ENCODE measurements around the gene IL17RE. TPM values are rescaled to one million over a fixed set of nuclear protein-coding genes. Genes with fewer than 3 reads are reported as not detected.

The IL17RE gene
- polyA plus RNA-seq, 1 donor from 2014 or later, result 0.52 TPM

DNA sequence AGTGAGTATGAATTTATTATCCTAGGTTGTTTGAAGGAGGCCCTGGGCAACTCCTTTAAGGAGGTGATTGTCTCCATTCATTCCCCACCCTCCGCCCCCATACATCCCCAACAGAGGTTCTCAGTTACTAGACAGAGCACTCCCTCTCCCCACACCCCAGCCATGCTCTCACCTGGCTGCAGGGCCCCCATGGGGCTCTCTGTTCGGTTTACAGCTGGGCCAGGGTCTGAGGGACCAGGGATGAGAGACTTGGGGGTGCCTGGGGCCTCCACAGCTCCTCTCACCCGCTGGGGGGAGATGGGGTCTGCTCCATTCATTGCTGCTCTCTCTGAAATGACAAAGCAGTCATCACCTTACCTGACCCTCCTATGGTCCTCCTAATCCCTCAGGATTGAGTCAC is 45.9 kb downstream of the IL17RE start:
- Histone ChIP-seq H3K4me3 (ENCODE audit: low read length) (no peak overlapping the region), H3K36me3 (ENCODE audit: insufficient read depth, low read length) (no peaks in the 10 kb centered on the region), H3K4me2 (ENCODE audit: low read length) (no peak overlapping the region), H2AFZ (ENCODE audit: low read depth, low read length) (no peak overlapping the region), H3K9ac (ENCODE audit: low read length) (no peak overlapping the region), H3F3A (ENCODE audit: insufficient read depth, low read length, poor library complexity, severe bottlenecking) (no peaks in the 10 kb centered on the region), H3K9me3 (ENCODE audit: low read length) (no peaks in the 10 kb centered on the region), H3K27ac (ENCODE audit: low read length) (no peak overlapping the region), H4K20me1 (ENCODE audit: insufficient read depth) (no peaks in the 10 kb centered on the region), H3K9me2 (ENCODE audit: insufficient read depth, low read length) (no peaks in the 10 kb centered on the region), H3K79me2 (replicated peaks; ENCODE audit: insufficient read depth, low read length) (no peaks in the 10 kb centered on the region), H3K27me3 (ENCODE audit: insufficient read depth, low read depth, low read length) (no peaks in the 10 kb centered on the region)
- TF ChIP-seq, protein P1, sequence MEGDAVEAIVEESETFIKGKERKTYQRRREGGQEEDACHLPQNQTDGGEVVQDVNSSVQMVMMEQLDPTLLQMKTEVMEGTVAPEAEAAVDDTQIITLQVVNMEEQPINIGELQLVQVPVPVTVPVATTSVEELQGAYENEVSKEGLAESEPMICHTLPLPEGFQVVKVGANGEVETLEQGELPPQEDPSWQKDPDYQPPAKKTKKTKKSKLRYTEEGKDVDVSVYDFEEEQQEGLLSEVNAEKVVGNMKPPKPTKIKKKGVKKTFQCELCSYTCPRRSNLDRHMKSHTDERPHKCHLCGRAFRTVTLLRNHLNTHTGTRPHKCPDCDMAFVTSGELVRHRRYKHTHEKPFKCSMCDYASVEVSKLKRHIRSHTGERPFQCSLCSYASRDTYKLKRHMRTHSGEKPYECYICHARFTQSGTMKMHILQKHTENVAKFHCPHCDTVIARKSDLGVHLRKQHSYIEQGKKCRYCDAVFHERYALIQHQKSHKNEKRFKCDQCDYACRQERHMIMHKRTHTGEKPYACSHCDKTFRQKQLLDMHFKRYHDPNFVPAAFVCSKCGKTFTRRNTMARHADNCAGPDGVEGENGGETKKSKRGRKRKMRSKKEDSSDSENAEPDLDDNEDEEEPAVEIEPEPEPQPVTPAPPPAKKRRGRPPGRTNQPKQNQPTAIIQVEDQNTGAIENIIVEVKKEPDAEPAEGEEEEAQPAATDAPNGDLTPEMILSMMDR (IDR thresholded peaks at IDR 0.05; ENCODE audit: poor library complexity, severe bottlenecking), result no peak
- no peak for TF ChIP-seq TAF1 (IDR thresholded peaks at IDR 0.05; ENCODE audit: low read depth)
- no peak for TF ChIP-seq POLR2AphosphoS5 (IDR thresholded peaks at IDR 0.05)
- TF ChIP-seq EZH2 (IDR thresholded peaks at IDR 0.05; ENCODE audit: borderline replicate concordance, insufficient read depth, low read length, poor library complexity, severe bottlenecking), result no peak
- TF ChIP-seq SMC3 (conservative IDR thresholded peaks at IDR 0.05; ENCODE audit: poor library complexity), result no peak

DNA sequence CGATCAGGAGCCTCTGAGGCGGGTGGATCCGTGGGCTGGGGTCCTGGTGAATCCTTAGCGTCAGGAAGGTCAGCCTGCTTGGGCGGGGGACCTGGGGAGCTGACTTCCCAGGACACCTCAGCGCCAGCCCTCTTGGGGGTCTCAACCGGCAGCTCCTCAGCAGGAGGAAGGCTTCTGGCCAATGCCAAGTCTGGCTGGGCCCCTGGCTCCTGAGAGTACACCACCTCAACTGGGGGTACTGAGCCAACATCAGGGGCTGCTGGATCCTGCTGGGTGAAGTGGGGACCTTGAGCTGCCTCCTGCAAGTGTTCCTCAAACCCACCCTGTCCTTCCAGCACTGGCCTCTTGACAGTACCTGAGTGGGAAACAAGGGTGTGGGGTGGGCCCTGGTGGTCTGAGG is 46.5 kb downstream of the IL17RE start:
- H3K79me2 ChIP-seq (replicated peaks; ENCODE audit: insufficient read depth, low read length), result no peaks in the 10 kb centered on the region
- no peak overlapping the region for H3K9ac ChIP-seq (ENCODE audit: low read length)
- TF ChIP-seq SMC3 (conservative IDR thresholded peaks at IDR 0.05; ENCODE audit: poor library complexity) (no peak), POLR2AphosphoS5 (IDR thresholded peaks at IDR 0.05) (no peak), EZH2 (IDR thresholded peaks at IDR 0.05; ENCODE audit: borderline replicate concordance, insufficient read depth, low read length, poor library complexity, severe bottlenecking) (no peak)
- H2AFZ ChIP-seq (ENCODE audit: low read depth, low read length), result no peak overlapping the region
- H3K27me3 ChIP-seq (ENCODE audit: insufficient read depth, low read depth, low read length), result no peaks in the 10 kb centered on the region
- no peaks in the 10 kb centered on the region for H3K9me2 ChIP-seq (ENCODE audit: insufficient read depth, low read length)
- no peaks in the 10 kb centered on the region for H3K9me3 ChIP-seq (ENCODE audit: low read length)
- no peak overlapping the region for H3K27ac ChIP-seq (ENCODE audit: low read length)
- no peak overlapping the region for H3K4me3 ChIP-seq (ENCODE audit: low read length)
- no peak overlapping the region for H3K4me2 ChIP-seq (ENCODE audit: low read length)
- H4K20me1 ChIP-seq (ENCODE audit: insufficient read depth), result no peaks in the 10 kb centered on the region
- H3K36me3 ChIP-seq (ENCODE audit: insufficient read depth, low read length), result no peaks in the 10 kb centered on the region
- no peaks in the 10 kb centered on the region for H3F3A ChIP-seq (ENCODE audit: insufficient read depth, low read length, poor library complexity, severe bottlenecking)

DNA sequence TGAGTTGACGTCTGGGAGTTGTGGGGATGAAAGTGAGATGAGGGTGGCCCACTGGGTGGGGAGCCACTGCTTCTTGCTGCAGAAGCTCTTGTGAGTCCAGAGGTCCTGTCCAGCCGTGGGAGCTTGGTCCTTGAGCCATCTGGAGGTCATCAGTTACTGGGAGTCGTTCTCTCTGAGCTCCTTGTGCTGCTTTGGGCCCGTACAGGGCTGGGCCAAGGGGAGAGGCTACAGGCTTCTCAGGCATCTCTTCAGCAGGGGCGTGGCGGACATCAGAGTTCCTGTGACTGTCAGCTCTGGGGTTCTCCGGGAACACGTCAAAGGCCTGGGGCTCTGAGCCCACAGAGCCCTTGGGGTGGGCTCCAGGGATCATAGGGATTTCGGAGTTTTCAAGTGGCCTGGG is 47.0 kb downstream of the IL17RE start:
- no peak overlapping the region for H3K9ac ChIP-seq (ENCODE audit: low read length)
- no peak overlapping the region for H3K27ac ChIP-seq (ENCODE audit: low read length)
- no peak overlapping the region for H3K4me3 ChIP-seq (ENCODE audit: low read length)
- H3K9me3 ChIP-seq (ENCODE audit: low read length), result no peaks in the 10 kb centered on the region
- TF ChIP-seq, protein P2, sequence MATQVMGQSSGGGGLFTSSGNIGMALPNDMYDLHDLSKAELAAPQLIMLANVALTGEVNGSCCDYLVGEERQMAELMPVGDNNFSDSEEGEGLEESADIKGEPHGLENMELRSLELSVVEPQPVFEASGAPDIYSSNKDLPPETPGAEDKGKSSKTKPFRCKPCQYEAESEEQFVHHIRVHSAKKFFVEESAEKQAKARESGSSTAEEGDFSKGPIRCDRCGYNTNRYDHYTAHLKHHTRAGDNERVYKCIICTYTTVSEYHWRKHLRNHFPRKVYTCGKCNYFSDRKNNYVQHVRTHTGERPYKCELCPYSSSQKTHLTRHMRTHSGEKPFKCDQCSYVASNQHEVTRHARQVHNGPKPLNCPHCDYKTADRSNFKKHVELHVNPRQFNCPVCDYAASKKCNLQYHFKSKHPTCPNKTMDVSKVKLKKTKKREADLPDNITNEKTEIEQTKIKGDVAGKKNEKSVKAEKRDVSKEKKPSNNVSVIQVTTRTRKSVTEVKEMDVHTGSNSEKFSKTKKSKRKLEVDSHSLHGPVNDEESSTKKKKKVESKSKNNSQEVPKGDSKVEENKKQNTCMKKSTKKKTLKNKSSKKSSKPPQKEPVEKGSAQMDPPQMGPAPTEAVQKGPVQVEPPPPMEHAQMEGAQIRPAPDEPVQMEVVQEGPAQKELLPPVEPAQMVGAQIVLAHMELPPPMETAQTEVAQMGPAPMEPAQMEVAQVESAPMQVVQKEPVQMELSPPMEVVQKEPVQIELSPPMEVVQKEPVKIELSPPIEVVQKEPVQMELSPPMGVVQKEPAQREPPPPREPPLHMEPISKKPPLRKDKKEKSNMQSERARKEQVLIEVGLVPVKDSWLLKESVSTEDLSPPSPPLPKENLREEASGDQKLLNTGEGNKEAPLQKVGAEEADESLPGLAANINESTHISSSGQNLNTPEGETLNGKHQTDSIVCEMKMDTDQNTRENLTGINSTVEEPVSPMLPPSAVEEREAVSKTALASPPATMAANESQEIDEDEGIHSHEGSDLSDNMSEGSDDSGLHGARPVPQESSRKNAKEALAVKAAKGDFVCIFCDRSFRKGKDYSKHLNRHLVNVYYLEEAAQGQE (IDR thresholded peaks at IDR 0.05; ENCODE audit: borderline replicate concordance), result no peak
- no peak for TF ChIP-seq POLR2AphosphoS5 (IDR thresholded peaks at IDR 0.05)
- H3K9me2 ChIP-seq (ENCODE audit: insufficient read depth, low read length), result no peaks in the 10 kb centered on the region
- no peaks in the 10 kb centered on the region for H4K20me1 ChIP-seq (ENCODE audit: insufficient read depth)
- no peak overlapping the region for H2AFZ ChIP-seq (ENCODE audit: low read depth, low read length)
- no peak overlapping the region for H3K4me2 ChIP-seq (ENCODE audit: low read length)
- no peaks in the 10 kb centered on the region for H3K79me2 ChIP-seq (replicated peaks; ENCODE audit: insufficient read depth, low read length)
- H3K36me3 ChIP-seq (ENCODE audit: insufficient read depth, low read length), result no peaks in the 10 kb centered on the region
- H3F3A ChIP-seq (ENCODE audit: insufficient read depth, low read length, poor library complexity, severe bottlenecking), result no peaks in the 10 kb centered on the region
- H3K27me3 ChIP-seq (ENCODE audit: insufficient read depth, low read depth, low read length), result no peaks in the 10 kb centered on the region

All from neural cell (in vitro differentiated cells).